Epidermal melanocyte (primary cell): ENCODE data around the gene SLC16A9.

Experiments
- DNase-seq: peaks from one replicate; pipeline ENCODE4 v3.0.0; 2011; ENCODE audit warnings: low spot score; ENCODE audit not compliant: insufficient read length

The SLC16A9 gene

DNA sequence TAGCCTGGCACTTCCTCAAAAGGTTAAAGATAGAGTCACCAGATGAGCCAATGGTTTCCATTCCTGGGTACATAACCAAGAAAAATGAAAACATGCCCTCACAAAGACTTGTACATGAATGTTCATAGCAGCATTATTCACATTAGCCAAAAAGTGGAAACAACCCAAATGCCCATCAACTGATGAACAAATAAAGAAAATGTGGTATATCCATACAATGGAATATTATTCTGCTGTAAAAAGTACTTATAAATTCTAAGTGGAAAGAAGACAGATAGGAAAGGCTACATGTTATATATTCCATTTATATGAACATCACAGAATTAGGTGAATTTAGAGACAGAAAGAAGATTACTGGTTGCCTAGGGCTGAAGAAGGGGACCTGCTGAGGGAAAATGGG is 10.7 kb upstream of the SLC16A9 start:
- DNase-seq: no peak

DNA sequence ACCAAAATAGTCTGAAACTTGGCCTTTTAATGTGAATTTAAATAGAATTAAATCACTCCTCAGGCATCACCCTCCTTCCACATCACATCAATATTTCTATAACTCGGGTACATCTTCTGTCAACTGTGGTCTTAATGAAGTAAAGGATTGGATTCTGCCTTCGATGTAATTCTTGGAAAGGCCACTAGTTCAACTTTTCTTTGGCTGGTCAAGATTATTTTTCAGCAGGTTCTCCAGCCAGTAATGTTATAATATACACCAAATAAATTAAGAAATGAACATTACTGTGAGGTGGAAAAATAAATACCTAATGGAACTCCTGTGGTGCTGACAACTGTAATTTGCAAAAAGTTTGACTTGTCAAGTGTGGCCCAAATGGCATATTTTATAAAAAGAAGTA is 9.7 kb upstream of the SLC16A9 start:
- no peak for DNase-seq

DNA sequence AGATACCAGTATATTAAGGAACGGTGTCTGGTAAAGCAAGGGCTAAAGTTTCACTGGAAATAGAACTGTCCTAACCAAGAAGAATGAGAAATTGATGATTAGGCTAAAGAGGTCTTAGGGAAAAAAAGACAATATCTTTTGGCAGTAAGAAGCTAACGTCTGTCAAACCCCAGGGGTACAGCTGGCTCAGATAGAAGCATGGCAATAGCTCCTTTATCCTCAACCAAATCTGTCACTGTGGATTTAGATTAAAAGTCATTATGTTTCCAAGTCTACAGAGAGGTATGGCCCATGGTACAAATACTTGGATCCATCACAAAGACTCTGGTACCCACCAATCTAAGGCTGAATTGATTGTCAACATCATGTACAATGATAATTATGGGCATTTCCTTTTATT is 8.6 kb upstream of the SLC16A9 start:
- no peak for DNase-seq

DNA sequence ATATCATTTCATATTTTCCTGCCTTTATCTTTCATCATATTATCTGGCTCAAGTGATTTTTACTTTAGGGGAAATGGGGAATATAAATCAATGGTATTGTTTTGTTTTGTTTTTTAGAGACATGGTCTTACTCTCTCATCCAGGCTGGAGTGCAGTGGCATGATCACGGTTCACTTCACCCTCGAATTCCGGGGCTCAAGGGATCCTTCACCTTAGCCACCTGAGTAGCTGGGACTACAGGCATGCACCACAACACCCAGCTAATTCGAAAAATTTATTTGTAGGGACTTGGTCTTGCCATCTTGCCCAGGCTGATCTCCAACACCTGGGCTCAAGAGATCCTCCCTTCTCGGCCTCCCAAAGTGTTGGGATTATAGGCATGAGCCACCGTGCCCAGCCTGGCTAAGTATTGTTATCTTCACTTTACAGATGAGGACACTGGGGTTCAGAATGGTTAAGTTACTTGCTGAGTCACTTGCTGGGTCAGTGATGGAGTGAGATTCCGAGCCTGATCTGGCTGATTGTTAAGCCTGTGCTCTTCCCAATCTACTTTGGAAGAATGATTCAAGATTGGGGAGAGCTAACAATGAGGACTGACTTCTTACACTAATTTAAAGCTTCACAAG is 3.7 kb upstream of the SLC16A9 start:
- no peak for DNase-seq

GRCh38 chr10:59711871-59712494 is 2.3 kb upstream of the SLC16A9 start:
- no peak for DNase-seq

- no peak for DNase-seq
These were observed 745 bp downstream of the SLC16A9 start for GRCh38 chr10:59708816-59709394.

- no peak for DNase-seq
These were observed 2.5 kb downstream of the SLC16A9 start for GRCh38 chr10:59706851-59707797.

- DNase-seq: no peak
These were observed 3.7 kb downstream of the SLC16A9 start for GRCh38 chr10:59705931-59706330.

GRCh38 chr10:59704630-59705029 is 5.0 kb downstream of the SLC16A9 start:
- DNase-seq: no peak

DNA sequence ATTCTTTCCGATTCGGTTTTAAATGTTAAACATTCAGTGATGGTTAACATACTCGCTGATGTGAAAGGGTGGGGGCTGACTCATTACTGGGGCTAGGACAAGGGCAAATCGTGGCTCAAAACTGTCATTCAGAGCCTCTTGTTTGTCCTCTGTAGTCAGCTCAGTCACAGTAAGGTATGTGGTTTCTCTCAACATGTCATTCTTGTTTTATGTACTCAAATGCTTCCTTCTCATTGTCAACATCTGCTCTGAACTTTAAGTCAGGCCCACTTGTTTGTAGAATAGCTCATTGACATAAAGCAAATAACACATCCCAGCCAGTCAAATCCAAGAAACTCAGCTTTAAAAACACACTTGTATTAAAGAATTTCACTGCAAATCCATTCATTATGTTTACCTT is 7.3 kb downstream of the SLC16A9 start:
- no peak for DNase-seq

GRCh38 chr10:59700709-59701108 is 8.9 kb downstream of the SLC16A9 start:
- no peak for DNase-seq

DNA sequence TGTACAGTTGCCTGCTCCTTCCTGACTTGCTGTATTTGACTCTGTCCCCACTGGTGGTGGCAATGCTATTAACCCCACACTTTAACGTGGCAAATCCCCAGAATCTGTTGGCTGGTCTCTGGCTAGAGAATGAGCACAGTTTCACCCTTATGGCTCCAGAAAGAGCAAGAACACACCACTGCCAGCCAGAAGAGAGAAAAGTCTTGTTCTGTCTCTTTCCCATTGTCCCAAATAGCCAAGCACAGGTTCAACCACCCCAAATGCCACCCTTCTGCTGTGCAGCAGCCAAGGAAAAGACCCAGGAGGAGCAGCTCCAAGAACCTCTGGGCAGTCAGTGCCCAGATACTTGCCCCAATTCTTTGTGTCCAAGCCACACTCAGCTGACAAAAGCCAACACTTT is 11.3 kb downstream of the SLC16A9 start:
- DNase-seq: no peak

DNA sequence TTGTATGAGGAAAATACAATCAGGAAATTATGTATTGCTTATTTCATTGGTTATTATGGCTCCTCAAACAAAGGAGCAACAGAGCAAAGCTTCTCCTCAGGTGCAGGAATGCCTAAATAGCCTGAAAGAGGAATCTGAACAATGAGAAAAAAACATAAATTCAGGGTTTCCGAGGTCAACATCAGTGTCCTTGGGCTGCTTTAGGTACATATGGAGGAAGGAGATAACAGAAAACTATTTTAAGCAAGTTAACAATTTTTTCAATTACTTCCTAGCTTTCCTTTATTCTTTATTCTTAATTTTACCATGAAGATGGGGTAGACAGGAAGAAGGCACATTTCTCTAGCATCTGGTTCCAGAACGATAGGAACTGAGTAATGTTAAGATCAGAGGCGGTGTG is 14.0 kb downstream of the SLC16A9 start:
- no peak for DNase-seq

- DNase-seq: no peak
These were observed 14.7 kb downstream of the SLC16A9 start for GRCh38 chr10:59694936-59695335.

- no peak for DNase-seq
These were observed 17.5 kb downstream of the SLC16A9 start for GRCh38 chr10:59692113-59692512.

DNA sequence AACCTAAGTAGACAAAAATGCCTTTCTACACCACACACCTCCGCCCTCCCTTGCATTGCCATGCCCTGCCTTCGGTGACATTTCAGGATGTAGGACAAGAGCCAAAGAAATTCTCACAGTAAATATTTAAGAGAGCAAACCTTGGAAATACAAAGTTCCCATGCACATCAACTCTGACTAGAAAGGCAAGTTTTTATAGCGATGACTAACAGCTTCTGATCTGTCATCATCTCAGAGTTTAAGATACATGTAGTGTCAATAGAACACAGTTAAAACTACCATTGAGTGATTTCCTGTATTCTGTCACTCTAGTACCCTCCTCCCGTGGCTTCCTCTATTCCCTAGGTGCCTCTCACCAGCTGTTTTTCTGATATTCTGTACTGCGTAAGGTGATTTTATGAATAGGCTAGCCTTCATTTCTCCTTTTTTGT is 20.7 kb downstream of the SLC16A9 start:
- no peak for DNase-seq

DNA sequence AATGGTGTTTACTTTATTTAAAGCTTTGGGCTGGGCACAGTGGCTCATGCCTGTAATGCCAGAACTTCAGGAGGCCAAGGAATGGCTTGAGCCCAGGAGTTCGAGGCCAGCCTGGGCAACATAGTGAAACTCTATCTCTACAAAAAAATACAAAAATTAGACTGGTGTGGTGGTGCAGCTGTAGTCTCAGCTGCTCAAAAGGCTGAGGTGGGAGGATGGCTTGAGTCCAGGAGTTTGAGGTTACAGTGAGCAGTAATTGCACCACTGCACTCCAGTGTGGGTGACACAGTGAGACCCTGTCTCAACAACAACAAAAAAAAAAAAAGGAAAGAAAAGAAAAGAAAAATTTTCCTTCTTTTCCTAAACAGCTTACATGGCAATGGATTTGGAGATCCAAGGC is 22.0 kb downstream of the SLC16A9 start:
- no peak for DNase-seq

GRCh38 chr10:59684006-59684405 is 25.6 kb downstream of the SLC16A9 start:
- DNase-seq: no peak

- no peak for DNase-seq
These were observed 26.4 kb downstream of the SLC16A9 start for GRCh38 chr10:59682986-59683937.

GRCh38 chr10:59680199-59680598 is 29.5 kb downstream of the SLC16A9 start:
- no peak for DNase-seq

DNA sequence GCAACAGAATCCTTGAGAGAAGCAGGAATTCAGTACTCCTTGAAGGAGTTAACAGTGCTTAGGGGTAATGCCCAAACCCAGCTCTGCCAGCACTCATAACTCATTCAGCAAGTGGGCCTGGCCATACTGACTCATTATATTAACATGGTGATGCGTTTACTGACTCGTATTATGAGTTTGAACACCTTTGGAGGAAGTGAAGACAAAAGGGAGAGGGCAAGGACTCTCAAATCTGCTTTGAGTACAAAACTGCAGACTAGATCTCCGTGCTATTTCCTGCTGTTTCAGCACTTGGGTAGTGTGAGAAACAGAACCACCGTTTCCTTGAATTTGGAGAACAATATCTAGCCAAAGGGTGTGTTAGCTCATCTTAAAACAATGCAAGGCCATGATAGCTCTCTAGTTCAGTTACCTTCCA is 30.8 kb downstream of the SLC16A9 start:
- no peak for DNase-seq
